Transverse colon (tissue), 3 donors: ENCODE measurements around the gene PSMF1.
"Not testable (repeated sequence)": the region's sequence is repeated elsewhere in the genome, so short reads cannot be mapped to it uniquely, and the experiment has no call there.

Experiments used
- POLR2A ChIP-seq: fragments of 450-650 bp; IDR thresholded peaks from one replicate; pipeline ENCODE4 v1.6.1; 2016; ENCODE audit warnings: antibody characterized with exemption, mild to moderate bottlenecking, moderate library complexity
- TF ChIP-seq, protein P1 (sequence below), 5 experiments: fragments of 200-600 bp in 3 of 5; fragments of 450-650 bp in 2 of 5; sonication (generic) in 3 of 5; IDR thresholded peaks; 1 replicate in 2 of 5; 2 replicates in 3 of 5; pipeline ENCODE4 v1.5.1; 2016 to 2017; ENCODE audit warnings: antibody characterized with exemption in 5 of 5, inconsistent platforms in 3 of 5, mild to moderate bottlenecking in 2 of 5, moderate library complexity in 1 of 5

- TF ChIP-seq, protein P1, sequence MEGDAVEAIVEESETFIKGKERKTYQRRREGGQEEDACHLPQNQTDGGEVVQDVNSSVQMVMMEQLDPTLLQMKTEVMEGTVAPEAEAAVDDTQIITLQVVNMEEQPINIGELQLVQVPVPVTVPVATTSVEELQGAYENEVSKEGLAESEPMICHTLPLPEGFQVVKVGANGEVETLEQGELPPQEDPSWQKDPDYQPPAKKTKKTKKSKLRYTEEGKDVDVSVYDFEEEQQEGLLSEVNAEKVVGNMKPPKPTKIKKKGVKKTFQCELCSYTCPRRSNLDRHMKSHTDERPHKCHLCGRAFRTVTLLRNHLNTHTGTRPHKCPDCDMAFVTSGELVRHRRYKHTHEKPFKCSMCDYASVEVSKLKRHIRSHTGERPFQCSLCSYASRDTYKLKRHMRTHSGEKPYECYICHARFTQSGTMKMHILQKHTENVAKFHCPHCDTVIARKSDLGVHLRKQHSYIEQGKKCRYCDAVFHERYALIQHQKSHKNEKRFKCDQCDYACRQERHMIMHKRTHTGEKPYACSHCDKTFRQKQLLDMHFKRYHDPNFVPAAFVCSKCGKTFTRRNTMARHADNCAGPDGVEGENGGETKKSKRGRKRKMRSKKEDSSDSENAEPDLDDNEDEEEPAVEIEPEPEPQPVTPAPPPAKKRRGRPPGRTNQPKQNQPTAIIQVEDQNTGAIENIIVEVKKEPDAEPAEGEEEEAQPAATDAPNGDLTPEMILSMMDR (IDR thresholded peaks at IDR 0.05) = not testable (repeated sequence)
- not testable (repeated sequence) for TF ChIP-seq POLR2A
These were observed 98.4 kb downstream of the PSMF1 start for GRCh38 chr20:1216527-1217427.
